Osteoblast (primary cell): Measurements from ENCODE around the gene STRN3. TPM values are rescaled to one million over a fixed set of nuclear protein-coding genes. Genes with fewer than 3 reads are reported as not detected.
"Not testable (repeated sequence)": the region's sequence is repeated elsewhere in the genome, so short reads cannot be mapped to it uniquely, and the experiment has no call there.

ENCODE experiments used
- DNase-seq: peaks from one replicate; pipeline ENCODE4 v3.0.0; 2011; ENCODE audit warnings: low spot score, mixed read lengths; ENCODE audit not compliant: insufficient read length; ENCODE audit errors: missing footprints
- H2AFZ ChIP-seq: 2 replicates; pipeline ENCODE4 v1.6.0; 2011; ENCODE audit warnings: mild to moderate bottlenecking, low read length
- H3K27ac ChIP-seq: 2 replicates; pipeline ENCODE4 v1.5.1; 2011; ENCODE audit warnings: mild to moderate bottlenecking, low read depth, low read length, moderate library complexity
- H3K27me3 ChIP-seq: 2 replicates; pipeline ENCODE4 v1.6.0; 2012; ENCODE audit warnings: mild to moderate bottlenecking, control low read depth, inconsistent platforms, low read length, moderate library complexity; ENCODE audit not compliant: insufficient read depth
- H3K36me3 ChIP-seq: 2 replicates; pipeline ENCODE4 v1.5.1; 2011; ENCODE audit warnings: mild to moderate bottlenecking, low read length, control low read depth, moderate library complexity; ENCODE audit not compliant: insufficient read depth
- H3K4me1 ChIP-seq: 2 replicates; pipeline ENCODE4 v1.5.1; 2011; ENCODE audit warnings: mild to moderate bottlenecking, low read length, control low read depth, moderate library complexity; ENCODE audit not compliant: insufficient read depth
- H3K4me2 ChIP-seq: 2 replicates; pipeline ENCODE4 v1.6.0; 2011; ENCODE audit warnings: mild to moderate bottlenecking, low read length; ENCODE audit not compliant: insufficient read depth
- H3K4me3 ChIP-seq: fragments of 200-600 bp; sonication (generic); 3 replicates; pipeline ENCODE4 v1.5.1; 2012; ENCODE audit warnings: mild to moderate bottlenecking, low read length, inconsistent platforms; ENCODE audit not compliant: insufficient read depth
- H3K79me2 ChIP-seq: 2 replicates; pipeline ENCODE4 v1.6.0; 2012; ENCODE audit warnings: mild to moderate bottlenecking, low read length, control low read depth, inconsistent platforms; ENCODE audit not compliant: insufficient read depth
- H3K9me3 ChIP-seq: 2 replicates; pipeline ENCODE4 v1.5.1; 2011; ENCODE audit warnings: low read depth, low read length, control low read depth
- H4K20me1 ChIP-seq: 2 replicates; pipeline ENCODE4 v1.6.0; 2012; ENCODE audit warnings: mild to moderate bottlenecking, low read length, control low read depth; ENCODE audit not compliant: insufficient read depth
- CTCF ChIP-seq: IDR thresholded peaks from 2 replicates; pipeline ENCODE4 v1.5.1; 2011; ENCODE audit warnings: mild to moderate bottlenecking, low read depth, low read length, moderate library complexity; ENCODE audit errors: extremely low read depth
- total RNA-seq: library from RNA; depleted of rRNA; stranded (reverse); fragments of >200 nt; gene quantifications from 2 replicates; pipeline ENCODE4 v1.2.3, GENCODE V29; 2012

Gene STRN3
- total RNA-seq, 1 donor, result 55.7 TPM

- Histone ChIP-seq H3K4me1 (no peaks in the 10 kb centered on the region), H4K20me1 (no peaks in the 10 kb centered on the region), H3K36me3 (peaks cover 32% of the 10 kb centered on the region), H3K4me2 (no peak overlapping the region), H2AFZ (no peak overlapping the region), H3K79me2 (peaks cover 31% of the 10 kb centered on the region), H3K9me3 (no peaks in the 10 kb centered on the region), H3K27ac (no peak overlapping the region), H3K4me3 (no peak overlapping the region), H3K27me3 (no peaks in the 10 kb centered on the region)
- no peak for TF ChIP-seq CTCF
- DNase-seq, result no peak
These were observed 85.3 kb downstream of the STRN3 start for GRCh38 chr14:30940886-30941285.

DNA sequence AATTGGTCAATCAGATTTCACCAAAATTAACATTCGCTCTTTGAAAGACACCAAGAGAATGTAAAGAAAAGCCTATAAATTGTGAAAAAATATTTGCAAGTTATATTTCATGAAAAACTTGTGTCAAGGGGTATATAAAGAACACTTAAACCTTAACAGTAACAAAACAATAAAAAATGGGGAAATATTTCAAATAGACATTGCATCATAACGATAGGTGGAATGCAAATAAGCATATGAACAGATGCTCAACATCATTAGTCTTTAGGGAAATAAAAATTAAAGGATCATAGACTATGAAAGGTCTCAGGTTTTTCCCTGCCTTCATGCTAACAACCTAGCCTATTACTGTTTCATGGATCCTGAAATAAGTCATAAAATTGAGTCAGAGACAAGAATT lies 87.6 kb downstream of the STRN3 start:
- Histone ChIP-seq H3K27ac (no peak overlapping the region), H3K4me3 (no peak overlapping the region), H3K9me3 (no peaks in the 10 kb centered on the region), H3K4me1 (no peaks in the 10 kb centered on the region), H3K4me2 (no peak overlapping the region), H2AFZ (no peak overlapping the region), H3K79me2 (peaks cover 23% of the 10 kb centered on the region), H3K27me3 (no peaks in the 10 kb centered on the region), H3K36me3 (peaks cover 39% of the 10 kb centered on the region), H4K20me1 (peaks cover 2% of the 10 kb centered on the region)
- no peak for DNase-seq
- TF ChIP-seq CTCF, result no peak

- Histone ChIP-seq H3K36me3 (peaks cover 30% of the 10 kb centered on the region), H3K27me3 (no peaks in the 10 kb centered on the region), H3K79me2 (peaks cover 7% of the 10 kb centered on the region), H3K9me3 (no peaks in the 10 kb centered on the region), H3K4me1 (no peaks in the 10 kb centered on the region), H3K4me3 (no peak overlapping the region), H3K27ac (no peak overlapping the region), H2AFZ (no peak overlapping the region), H3K4me2 (no peak overlapping the region), H4K20me1 (peaks cover 2% of the 10 kb centered on the region)
- TF ChIP-seq CTCF, result no peak
- DNase-seq, result no peak
These were observed 90.7 kb downstream of the STRN3 start for GRCh38 chr14:30935445-30935844.

- not testable (repeated sequence) for H3K9me3 ChIP-seq, DNase-seq, H3K27ac ChIP-seq, H3K27me3 ChIP-seq, H3K4me2 ChIP-seq, H2AFZ ChIP-seq, H3K4me1 ChIP-seq, H4K20me1 ChIP-seq, H3K79me2 ChIP-seq, H3K4me3 ChIP-seq
- peaks cover 30% of the 10 kb centered on the region for H3K36me3 ChIP-seq
These were observed 92.2 kb downstream of the STRN3 start for GRCh38 chr14:30933937-30934336.
